Dermis microvascular lymphatic vessel endothelial cell (primary cell): ENCODE data around the gene EMC9. TPM values are rescaled to one million over a fixed set of nuclear protein-coding genes. Genes with fewer than 3 reads are reported as not detected.
A peak's percentile ranks its signal among the peaks of the same experiment; 100 is the strongest.

Source experiments
- DNase-seq, 2 donors: peaks; one replicate each; pipeline versions ENCODE4 v3.0.0 to v3.0.0-alpha.2; 2010; ENCODE audit warnings: low read depth in 2 of 2
- total RNA-seq: library from RNA; depleted of rRNA; stranded (reverse); fragments of >200 nt; gene quantifications from 2 replicates; pipeline ENCODE4 v1.2.1, GENCODE V29; 2014

Gene EMC9
- total RNA-seq, 1 donor from 2014 or later, result 23.1 TPM

DNA sequence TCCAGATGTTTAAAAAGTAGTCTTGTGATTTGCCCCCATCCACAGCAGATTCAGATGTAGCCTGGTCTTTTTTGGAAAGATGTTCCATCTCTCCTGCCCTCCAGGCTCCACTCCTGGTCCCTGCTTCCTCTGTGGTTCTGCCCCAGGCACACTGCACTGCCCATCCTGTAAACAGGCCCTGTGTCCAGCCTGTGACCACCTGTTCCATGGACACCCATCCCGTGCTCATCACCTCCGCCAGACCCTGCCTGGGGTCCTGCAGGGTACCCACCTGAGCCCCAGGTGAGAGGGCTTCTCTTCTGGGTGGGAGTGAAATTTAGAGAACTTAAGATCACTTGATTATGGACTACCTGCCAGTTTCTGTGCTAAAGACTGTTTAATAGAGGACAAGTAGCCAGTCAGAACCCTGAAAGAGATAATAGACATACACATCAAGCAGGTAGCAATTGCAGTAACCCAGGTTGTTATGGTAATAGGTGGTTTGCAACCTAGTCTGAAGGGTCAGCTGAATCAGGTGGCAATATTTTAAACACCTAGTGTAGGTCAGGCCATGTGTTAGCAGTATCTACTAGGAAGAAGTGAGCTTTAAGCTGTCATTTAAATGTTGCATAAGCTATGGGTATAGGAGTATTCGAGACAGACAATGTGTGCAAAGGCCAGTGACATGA lies 8.0 kb upstream of the EMC9 start:
- DNase-seq, result no peak

DNA sequence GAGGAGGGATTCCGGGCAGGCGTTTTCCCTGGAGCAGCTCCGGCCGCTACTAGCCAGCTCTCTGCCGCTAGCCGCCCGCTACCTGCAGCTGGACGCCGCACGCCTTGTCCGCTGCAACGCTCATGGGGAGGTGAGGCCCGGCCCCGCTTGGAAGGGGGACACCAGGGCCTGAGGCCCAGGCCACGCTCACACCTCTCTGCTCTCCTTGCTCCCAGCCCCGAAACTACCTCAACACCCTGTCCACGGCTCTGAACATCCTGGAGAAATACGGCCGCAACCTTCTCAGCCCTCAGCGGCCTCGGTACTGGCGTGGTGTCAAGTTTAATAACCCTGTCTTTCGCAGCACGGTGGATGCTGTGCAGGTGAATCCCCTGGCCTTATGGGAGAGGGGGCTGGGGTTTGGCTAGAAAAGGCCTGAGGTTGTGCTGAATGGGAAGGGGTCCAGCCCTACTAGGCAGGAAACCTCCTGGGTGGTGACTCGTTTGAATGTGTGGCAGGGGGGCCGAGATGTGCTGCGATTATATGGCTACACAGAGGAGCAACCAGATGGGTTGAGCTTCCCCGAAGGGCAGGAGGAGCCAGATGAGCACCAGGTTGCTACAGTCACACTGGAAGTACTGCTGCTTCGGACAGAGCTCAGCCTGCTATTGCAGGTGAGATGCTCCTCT lies 6.5 kb upstream of the EMC9 start:
- DNase-seq, result no peak

DNA sequence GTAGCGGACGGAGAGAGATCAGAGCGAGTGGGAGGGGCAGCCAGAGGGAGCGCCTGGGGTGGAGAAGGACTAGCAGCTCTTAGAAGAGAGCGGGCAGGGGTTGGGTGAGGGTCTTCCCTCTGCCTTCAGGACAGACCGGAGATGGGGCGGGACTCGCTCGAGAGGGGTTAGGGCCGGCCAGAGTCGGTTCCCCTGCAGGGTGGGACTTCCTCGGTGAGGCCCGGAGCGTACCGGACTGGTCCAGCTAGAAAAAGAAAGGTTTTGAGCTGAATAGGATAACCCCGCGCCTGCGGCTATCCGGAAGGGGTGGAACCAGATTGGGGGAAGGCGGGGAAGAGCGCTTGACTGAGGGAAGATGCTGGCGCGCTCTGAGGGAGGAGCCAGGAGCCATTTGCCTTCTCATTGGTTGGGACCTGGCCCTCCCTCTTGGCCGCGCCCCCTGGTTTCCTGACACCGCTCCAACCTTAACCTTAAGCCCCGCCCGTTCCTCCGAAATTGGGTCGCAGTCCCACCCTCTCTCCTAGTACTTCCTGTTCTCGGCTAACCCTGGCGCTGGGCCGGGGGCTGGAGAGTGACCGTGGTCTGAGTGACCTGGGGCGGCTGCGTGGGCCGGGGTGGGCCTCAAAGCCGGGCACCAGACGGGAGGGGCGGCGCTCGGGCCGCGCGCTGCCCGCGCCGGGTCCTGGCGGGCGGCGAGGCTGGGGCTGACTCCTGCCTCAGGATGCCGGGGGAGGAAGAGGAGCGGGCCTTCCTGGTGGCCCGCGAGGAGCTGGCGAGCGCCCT lies 5.8 kb upstream of the EMC9 start, which contains the start of gene RNF31:
TSS of gene RNF31 (plus strand) at position 521 of the 783 bp plus-strand sequence. CDS start at position 722, 201 bp downstream.
- DNase-seq, result peak; percentile 92 to 99

DNA sequence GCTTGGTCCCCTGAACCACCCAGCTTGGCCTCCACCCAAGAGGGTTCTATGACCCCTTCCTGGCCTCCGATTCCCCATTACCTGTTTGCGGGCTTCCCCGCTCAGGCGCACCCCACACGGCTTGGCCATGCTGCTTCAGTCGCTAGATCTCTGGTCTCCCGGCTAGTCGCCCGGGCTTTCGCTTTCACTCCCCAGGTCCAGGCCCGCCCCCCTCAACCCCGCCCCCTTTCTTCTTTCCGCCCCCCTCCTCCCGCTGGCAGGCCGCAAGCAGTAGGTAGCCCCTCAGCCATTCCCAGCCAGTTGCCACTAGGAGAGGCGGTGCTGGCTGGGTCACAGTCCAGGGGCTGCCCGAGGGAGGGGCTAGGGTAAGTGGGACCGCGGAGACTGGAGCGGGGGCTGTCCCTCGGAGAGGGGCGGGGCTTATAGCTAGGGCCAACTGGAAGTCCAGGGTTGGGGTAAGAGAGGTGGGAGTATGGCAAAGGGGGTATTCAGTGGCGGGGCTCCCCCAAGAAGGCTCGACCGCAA lies 5.1 kb upstream of the EMC9 start, which contains the start of gene PSME2:
TSS of gene PSME2 (minus strand) at position 158 of the 525 bp plus-strand sequence. CDS start at position 129, 29 bp downstream.
- DNase-seq, result peak; percentile 92 to 99

DNA sequence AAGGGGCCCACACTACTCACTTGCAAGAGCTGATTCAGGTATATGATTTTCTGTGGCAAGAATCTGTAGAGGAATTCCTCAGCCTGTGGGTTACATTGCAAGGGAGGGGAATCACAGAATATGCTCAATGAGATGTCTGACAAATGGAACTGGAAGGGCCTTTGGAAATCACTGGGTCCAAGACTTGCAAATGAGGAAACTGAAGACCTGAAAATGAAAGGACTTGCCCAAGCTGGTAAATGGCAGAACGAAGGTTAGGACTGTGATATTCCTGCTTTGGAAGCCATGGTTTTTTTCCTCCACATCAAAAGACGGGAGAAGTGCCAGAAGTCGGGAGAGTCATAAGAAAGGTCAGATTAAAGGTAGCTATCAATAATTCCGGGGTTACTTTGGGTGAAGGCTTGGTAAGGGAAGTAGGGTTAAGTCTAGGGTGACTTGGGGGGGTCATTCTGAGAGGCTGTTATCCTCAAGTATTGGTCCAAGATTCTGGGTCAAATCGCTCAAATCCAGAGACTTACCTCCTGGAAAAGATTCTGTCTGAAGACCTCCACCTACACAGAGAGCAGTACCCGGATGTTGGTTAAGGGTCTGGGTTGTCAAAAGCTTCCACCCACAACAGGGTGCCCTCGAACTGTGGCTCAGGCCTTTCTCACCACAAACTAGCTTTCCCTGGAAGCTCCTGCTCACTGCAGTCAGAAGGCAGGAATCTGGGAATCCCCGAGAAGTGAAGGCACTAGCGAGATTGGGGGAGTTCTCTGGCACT lies 4.5 kb upstream of the EMC9 start:
- DNase-seq, result no peak

DNA sequence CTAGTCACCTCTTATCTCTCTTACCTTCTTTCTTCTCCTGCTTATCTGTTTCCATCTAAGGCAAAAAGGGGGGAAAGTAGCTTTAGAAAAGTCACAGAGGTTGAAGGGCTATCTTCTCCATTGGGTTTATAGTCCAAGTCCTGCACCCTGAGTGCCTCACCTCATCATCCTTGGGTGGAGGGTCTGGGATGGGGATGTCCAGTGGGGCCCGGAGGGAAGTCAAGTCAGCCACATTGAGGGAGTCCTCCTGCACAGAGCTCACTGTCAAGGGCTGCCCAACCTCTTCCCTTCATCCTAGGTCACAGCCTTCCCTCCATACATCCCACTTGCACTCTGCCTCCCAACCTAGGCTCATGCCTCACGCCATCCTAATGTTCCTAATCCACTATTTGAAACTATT lies 3.8 kb upstream of the EMC9 start:
- DNase-seq, result no peak

DNA sequence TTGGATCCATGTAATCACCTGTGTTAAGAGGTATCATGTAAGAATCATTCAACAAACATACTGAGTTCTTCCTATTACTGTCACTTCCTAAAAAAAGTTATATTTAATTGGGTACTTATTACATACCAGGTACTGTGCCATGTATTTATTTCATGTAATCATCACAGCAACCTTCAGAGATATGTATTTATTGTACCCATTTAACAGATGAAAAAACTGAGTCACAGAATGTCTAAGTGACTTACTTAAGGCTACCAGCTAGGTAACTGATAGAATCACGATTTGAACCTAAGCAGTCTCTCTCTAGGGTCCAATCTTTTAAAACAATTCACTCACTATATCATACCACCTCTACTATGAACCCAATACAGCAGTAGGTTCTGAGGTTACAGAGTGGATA lies 3.1 kb upstream of the EMC9 start:
- no peak for DNase-seq

DNA sequence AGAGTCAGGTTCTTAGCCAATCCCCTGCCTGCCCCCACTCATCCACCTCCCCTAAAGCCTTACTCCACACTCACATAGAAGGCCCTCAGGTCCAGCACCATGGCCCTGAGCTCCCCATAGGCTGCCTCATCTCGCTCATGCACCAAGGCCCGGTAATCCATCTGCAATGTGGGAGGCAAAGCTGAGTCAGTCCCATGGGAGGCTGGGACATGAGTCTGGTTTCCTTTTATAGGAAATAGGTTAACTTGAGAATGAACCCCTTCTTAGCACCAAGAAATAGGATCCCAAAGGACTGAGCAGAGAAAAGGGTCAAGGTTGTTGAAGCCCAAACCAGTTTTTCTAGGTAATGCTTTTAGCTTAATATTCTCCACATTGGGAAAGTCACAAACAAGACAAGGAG lies 2.1 kb upstream of the EMC9 start:
- DNase-seq, result no peak

DNA sequence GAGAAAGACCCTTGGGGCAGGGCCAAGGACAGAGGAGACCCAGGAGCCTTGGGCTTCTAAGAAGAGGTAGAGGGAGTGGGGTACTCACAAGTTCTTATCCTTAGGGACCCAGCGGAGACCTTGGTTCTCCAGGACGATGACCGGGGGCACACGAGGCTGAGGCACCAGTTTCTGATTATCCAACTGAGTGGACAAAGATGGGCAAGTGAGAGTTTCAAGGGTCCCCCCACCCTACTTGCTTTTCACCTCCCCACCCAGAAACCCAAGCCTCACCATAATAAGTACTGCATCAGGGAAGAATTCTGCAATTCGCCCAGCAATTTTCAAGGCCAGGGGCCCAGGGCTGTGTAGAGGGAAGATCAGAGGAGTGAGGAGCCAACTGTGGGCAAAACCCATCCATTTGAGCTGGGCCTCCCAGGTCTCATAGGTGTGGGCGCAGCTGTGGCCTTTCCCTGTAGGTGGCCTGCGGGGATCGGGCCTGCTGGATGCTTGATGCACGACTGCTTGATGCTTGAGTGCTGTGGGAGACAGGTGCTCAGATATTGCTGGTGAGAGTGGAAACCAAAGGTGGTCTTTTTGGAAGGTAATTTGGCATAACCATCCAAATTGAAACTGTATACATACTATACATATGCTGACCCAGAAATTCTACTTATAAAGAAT lies 2.0 kb downstream of the EMC9 start:
- DNase-seq, result no peak

DNA sequence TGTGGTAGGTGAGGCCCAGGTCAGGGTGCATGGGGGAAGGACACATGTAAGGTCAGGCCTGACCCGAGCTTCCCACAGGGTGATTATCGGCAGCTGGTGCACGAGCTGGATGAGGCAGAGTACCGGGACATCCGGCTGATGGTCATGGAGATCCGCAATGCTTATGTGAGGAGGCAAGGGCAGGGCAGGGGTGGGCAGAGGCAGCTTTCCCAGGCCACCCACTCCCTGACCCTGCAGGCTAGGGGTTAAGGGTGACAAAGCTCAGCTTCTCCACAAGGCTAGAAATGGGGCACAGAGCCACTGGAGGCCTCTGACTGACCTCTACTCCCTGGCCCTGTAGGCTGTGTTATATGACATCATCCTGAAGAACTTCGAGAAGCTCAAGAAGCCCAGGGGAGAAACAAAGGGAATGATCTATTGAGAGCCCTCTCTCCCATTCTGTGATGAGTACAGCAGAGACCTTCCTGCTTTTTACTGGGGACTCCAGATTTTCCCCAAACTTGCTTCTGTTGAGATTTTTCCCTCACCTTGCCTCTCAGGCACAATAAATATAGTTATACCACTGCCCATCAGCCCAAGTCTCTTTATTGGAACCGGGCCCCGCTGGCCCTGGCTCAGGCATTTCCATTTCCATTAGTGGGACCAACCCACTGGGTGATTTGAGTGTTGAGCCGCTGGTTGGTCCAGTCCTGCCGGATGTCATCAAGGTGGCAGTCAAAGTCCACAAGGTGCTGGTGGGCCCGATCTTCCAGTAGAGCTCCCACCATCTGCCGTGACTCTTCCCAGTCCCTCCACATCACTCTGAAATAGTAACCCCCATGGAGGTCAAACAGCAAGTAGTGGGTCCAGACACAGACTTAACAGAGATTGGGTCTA lies 2.8 kb downstream of the EMC9 start:
- DNase-seq, result no peak

DNA sequence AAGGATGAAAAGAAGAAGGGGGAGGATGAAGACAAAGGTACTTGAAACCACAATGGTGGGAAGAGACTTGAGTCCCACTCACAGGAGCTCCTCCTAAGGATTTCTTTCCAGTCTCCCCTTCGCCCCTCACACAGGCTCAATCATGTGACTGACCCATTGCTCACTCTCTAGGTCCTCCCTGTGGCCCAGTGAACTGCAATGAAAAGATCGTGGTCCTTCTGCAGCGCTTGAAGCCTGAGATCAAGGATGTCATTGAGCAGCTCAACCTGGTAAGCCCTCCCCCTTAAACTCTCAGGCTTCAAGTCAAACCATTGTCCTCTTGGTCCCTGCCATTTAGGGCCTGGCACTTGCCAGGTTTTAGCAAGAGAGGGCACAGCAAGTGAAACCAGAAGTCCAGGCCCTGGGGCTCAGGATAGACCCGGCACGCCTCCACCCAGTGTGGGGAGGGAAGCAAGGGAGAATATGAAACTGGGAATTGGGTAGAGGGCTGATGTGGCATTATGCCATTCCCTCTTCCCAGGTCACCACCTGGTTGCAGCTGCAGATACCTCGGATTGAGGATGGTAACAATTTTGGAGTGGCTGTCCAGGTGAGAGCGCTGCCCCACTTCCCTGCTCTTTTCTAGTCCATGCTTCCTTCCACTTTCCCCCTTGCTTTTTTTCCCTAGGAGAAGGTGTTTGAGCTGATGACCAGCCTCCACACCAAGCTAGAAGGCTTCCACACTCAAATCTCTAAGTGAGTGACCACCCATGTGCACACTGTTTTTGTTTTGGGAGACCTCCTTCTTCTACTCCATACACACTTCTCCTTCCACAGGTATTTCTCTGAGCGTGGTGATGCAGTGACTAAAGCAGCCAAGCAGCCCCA lies 3.6 kb downstream of the EMC9 start:
- no peak for DNase-seq

DNA sequence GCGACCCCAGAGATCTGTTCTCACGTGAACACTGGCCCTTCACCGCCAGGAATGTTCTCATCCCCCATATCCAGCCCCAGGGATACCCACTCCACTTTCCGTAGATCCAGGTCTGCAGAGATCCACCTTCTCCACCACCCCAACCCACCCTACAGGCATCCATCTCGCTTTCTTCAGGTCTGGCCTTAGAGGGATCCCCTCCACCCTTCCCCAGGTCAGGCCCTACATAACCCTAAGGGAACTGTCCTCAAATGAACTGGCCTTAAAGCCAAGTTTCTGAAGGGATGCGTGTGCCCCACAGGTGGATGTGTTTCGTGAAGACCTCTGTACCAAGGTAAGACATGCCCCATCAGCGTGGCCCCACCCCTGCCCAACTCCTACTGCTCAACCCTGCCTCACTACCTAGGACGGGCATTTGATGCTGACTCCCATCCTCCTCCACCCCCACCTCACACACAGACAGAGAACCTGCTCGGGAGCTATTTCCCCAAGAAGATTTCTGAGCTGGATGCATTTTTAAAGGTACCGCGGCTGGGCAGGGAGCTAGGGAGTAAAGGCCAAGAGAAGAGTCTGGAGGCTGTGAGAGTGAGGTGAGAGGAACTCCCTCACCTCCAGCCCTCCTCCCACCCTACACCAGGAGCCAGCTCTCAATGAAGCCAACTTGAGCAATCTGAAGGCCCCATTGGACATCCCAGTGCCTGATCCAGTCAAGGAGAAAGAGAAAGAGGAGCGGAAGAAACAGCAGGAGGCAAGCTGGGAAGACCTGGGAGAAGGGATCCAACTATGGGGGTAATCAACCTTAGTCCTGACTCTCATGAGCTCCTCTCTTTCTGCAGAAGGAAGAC lies 4.5 kb downstream of the EMC9 start:
- DNase-seq, result no peak

DNA sequence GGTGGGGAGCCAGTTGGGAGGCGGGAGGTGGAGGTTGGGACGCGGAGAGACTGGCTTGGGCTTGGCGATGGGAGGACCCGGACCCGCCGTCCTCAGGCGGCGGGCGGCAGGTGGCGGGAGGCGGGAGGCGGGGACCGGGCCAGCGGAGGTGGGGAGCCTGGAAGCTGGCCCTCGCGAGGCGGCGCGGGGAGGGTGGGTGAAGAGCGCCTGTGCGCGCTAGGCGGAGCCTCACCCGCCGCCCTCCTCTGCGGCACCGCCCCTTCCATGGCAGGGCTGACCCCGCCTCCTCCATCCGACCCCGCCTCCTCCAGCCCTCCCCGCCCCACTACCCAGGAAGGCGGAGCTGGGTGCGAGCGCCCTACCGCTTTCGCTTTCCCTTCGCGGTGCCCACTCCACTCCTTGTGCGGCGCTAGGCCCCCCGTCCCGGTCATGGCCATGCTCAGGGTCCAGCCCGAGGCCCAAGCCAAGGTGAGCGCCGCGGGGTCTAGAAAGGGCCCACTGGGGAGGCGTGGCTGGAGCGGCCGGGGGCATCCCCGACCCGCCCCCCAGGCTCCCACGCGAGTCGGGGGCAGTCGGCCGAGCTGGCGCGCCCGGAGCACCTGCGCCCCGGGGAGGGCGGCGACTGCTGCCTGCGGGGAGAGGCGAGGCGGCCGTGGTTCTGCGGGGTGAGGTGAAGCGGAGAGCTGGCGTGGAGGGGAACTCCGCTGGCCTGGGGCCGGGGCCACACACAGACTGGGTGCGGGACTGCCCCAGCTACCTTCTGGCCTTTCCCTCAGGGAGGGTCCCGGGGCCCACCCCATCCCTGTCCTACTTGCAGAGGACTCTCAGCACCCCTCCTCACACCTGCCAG lies 5.3 kb downstream of the EMC9 start, which contains the start of gene PSME1:
TSS of gene PSME1 (plus strand) at position 361 of the 850 bp plus-strand sequence. CDS start at position 430, 69 bp downstream.
- peak; percentile 72 to 92 for DNase-seq

DNA sequence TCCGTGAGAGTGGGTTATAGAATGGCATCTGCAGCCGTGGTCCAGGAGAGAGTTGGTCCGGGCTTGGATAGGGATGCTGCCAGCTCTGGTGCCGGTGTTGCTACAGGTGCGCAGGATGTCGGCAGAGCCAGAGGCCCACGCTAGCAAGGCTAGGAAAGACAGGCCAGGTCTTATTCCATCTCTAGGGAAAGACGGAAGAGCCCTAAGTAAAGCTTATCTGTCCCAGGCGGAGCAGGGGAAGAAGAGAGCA lies 5.9 kb downstream of the EMC9 start:
- DNase-seq, result no peak

DNA sequence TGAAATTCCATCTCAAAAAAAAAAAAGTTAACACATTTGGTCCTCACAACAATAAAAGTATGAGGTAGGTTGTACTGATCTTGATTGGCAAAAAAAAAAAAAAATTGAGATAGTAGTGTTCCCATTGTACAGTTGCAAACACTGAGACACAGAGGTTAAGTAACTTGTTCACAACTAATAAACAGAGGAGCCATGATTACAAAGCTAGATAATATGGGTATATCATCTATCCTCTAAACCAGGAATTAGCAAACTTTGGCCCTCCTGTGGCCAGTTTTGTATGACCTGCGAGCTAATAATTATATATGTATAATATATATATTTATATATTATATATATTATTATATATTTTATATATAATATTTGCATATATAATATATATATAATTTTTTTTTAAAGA lies 7.7 kb downstream of the EMC9 start:
- DNase-seq, result no peak

DNA sequence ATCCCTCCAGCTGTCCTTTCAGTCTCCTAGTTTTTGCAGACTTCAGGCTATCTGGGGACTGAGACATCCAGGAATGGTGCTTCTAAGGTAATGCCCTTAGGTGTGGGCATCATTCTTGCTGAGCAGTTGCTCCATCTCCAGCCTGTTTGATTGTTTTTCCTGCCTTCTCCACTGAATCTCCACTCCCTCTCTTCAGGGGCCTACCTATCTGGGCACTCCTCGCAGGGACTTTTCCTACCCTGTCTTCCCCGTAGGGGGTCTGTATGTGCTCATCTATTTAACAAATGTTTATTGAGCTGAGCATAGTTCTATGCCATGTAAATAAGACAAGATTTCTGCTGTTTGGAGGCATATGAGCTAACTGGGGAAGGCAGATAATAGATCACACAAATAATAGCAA lies 8.4 kb downstream of the EMC9 start:
- no peak for DNase-seq

DNA sequence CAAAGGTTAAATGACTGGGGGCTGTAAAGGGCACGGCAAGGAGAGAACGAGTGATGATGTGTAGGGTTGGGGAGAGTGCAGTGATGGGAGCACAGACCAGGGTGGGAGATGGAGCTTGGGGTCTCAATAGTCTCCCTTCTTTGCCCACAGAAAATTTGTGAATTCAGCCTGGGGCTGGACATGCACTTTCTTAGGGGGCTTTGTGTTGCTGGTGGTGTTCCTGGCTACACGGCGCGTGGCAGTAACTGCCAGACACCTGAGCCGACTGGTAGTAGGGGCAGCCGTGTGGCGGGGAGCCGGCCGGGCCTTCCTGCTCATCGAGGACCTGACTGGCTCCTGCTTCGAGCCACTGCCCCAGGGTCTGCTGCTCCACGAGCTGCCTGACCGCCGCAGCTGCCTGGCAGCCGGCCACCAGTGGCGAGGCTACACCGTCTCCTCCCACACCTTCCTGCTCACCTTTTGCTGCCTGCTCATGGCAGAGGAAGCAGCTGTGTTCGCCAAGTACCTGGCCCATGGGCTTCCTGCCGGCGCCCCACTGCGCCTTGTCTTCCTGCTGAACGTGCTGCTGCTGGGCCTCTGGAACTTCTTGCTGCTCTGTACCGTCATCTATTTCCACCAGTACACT lies 9.2 kb downstream of the EMC9 start:
- DNase-seq, result peak in 1 of 2 donors; percentile 14
